ENCODE results near the gene SPATS2L.

DNA sequence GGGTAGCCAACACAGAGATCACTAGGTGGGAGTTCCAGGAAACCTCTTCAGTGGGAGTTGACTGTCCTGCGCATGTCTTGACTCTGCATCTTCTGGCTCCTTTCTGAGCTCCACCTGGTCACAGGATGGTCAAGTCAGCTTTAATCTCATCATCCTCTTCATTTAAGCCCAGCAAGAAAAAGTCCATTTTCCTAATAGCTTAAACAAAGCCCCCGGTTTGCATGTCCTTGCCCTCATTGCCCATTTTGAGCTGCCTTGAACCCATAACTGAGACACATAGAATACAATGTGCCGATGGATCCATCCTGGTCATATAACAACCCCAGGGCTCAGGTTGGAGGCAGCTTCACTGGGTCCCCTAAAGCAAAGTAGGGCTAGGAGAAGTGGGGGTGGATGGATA, 40.8 kb downstream of the SPATS2L start:
- TF ChIP-seq, protein P1, sequence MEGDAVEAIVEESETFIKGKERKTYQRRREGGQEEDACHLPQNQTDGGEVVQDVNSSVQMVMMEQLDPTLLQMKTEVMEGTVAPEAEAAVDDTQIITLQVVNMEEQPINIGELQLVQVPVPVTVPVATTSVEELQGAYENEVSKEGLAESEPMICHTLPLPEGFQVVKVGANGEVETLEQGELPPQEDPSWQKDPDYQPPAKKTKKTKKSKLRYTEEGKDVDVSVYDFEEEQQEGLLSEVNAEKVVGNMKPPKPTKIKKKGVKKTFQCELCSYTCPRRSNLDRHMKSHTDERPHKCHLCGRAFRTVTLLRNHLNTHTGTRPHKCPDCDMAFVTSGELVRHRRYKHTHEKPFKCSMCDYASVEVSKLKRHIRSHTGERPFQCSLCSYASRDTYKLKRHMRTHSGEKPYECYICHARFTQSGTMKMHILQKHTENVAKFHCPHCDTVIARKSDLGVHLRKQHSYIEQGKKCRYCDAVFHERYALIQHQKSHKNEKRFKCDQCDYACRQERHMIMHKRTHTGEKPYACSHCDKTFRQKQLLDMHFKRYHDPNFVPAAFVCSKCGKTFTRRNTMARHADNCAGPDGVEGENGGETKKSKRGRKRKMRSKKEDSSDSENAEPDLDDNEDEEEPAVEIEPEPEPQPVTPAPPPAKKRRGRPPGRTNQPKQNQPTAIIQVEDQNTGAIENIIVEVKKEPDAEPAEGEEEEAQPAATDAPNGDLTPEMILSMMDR (conservative IDR thresholded peaks at IDR 0.05; ENCODE audit: low read depth, low read length) = no peak
- TF ChIP-seq EZH2 (IDR thresholded peaks at IDR 0.05; ENCODE audit: low read length, unreplicated experiment) = no peak
